Large intestine (tissue), 3 donors: ENCODE data around the gene RABEP2. TPM values are rescaled to one million over a fixed set of nuclear protein-coding genes. Genes with fewer than 3 reads are reported as not detected.
A peak's percentile ranks its signal among the peaks of the same experiment; 100 is the strongest.
"Not testable (repeated sequence)": the region's sequence is repeated elsewhere in the genome, so short reads cannot be mapped to it uniquely, and the experiment has no call there.

Source experiments
- DNase-seq, 2 donors: peaks; one replicate each; pipeline versions ENCODE4 v3.0.0 to v3.0.0-alpha.2; 2013
- H3K27ac ChIP-seq: one replicate; pipeline ENCODE4 v1.5.1; 2013; ENCODE audit warnings: low read length
- H3K27me3 ChIP-seq: 2 replicates; pipeline ENCODE4 v1.6.1; 2013; ENCODE audit warnings: low read length; ENCODE audit not compliant: control insufficient read depth, insufficient read depth
- H3K36me3 ChIP-seq: 2 replicates; pipeline ENCODE4 v1.6.1; 2013; ENCODE audit warnings: low read length; ENCODE audit not compliant: control insufficient read depth, insufficient read depth
- H3K4me1 ChIP-seq: one replicate; pipeline ENCODE4 v1.6.1; 2013; ENCODE audit warnings: low read length; ENCODE audit not compliant: control insufficient read depth, insufficient read depth
- H3K4me3 ChIP-seq: one replicate; pipeline ENCODE4 v1.5.1; 2013; ENCODE audit warnings: low read length
- H3K9me3 ChIP-seq: one replicate; pipeline ENCODE4 v1.6.1; 2013; ENCODE audit warnings: mild to moderate bottlenecking, low read depth, low read length, moderate library complexity; ENCODE audit not compliant: control insufficient read depth
- WGBS: methylation state at CpG from one replicate; pipeline ENCODE4 v1.1.5; 2013; ENCODE audit warnings: low lambda C conversion rate; ENCODE audit not compliant: insufficient coverage; 5-methylcytosine and 5-hydroxymethylcytosine counted together
- polyA plus RNA-seq: library from polyadenylated mRNA; unstranded; fragments of 120-200 nt; gene quantifications from one replicate; pipeline ENCODE4 v1.2.1, GENCODE V29; 2013

The RABEP2 gene
- polyA plus RNA-seq, 1 donor = 30.6 TPM

DNA sequence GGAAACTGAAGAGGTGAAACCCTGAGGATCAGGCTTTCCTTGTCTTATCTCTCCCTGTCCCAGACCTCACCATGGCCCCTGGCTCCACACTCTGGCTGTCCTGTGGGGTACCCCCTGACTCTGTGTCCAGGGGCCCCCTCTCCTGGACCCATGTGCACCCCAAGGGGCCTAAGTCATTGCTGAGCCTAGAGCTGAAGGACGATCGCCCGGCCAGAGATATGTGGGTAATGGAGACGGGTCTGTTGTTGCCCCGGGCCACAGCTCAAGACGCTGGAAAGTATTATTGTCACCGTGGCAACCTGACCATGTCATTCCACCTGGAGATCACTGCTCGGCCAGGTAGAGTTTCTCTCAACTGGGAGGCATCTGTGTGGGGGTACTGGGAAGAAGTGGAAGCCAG, 8.1 kb upstream of the RABEP2 start:
- H3K9me3 ChIP-seq = peaks cover 6% of the 10 kb centered on the region
- H3K4me3 ChIP-seq = no peak overlapping the region
- no peak overlapping the region for H3K27ac ChIP-seq
- H3K36me3 ChIP-seq = no peaks in the 10 kb centered on the region
- peaks cover 10% of the 10 kb centered on the region for H3K4me1 ChIP-seq
- no peak for DNase-seq
- WGBS = no CpG with 5 or more reads among the region's 8 CpGs
- no peaks in the 10 kb centered on the region for H3K27me3 ChIP-seq

DNA sequence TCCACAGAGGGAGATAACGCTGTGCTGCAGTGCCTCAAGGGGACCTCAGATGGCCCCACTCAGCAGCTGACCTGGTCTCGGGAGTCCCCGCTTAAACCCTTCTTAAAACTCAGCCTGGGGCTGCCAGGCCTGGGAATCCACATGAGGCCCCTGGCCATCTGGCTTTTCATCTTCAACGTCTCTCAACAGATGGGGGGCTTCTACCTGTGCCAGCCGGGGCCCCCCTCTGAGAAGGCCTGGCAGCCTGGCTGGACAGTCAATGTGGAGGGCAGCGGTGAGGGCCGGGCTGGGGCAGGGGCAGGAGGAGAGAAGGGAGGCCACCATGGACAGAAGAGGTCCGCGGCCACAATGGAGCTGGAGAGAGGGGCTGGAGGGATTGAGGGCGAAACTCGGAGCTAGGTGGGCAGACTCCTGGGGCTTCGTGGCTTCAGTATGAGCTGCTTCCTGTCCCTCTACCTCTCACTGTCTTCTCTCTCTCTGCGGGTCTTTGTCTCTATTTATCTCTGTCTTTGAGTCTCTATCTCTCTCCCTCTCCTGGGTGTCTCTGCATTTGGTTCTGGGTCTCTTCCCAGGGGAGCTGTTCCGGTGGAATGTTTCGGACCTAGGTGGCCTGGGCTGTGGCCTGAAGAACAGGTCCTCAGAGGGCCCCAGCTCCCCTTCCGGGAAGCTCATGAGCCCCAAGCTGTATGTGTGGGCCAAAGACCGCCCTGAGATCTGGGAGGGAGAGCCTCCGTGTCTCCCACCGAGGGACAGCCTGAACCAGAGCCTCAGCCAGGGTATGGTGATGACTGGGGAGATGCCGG, 7.5 kb upstream of the RABEP2 start:
- H3K27me3 ChIP-seq = no peaks in the 10 kb centered on the region
- H3K4me3 ChIP-seq = no peak overlapping the region
- no peak overlapping the region for H3K27ac ChIP-seq
- peaks cover 6% of the 10 kb centered on the region for H3K9me3 ChIP-seq
- no peak for DNase-seq
- no CpG with 5 or more reads among the region's 20 CpGs for WGBS
- peaks cover 10% of the 10 kb centered on the region for H3K4me1 ChIP-seq
- H3K36me3 ChIP-seq = no peaks in the 10 kb centered on the region

DNA sequence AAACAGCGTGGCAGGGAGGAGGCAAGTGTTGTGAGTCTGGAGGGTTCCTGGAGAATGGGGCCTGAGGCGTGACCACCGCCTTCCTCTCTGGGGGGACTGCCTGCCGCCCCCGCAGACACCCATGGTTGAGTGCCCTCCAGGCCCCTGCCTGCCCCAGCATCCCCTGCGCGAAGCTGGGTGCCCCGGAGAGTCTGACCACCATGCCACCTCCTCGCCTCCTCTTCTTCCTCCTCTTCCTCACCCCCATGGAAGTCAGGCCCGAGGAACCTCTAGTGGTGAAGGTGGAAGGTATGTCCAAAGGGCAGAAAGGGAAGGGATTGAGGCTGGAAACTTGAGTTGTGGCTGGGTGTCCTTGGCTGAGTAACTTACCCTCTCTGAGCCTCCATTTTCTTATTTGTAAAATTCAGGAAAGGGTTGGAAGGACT, 6.8 kb upstream of the RABEP2 start, which contains the start of gene CD19:
Gene CD19 (plus strand): TSS at position 171 of the 425 bp plus-strand sequence. CDS start 30 bp downstream, at position 201.
- no peaks in the 10 kb centered on the region for H3K36me3 ChIP-seq
- peaks cover 5% of the 10 kb centered on the region for H3K9me3 ChIP-seq
- peaks cover 8% of the 10 kb centered on the region for H3K4me1 ChIP-seq
- no peak within 1 kb of the TSS for H3K27ac ChIP-seq
- no CpG with 5 or more reads among the region's 10 CpGs for WGBS
- no peak within 1 kb of the TSS for H3K4me3 ChIP-seq
- no peak for DNase-seq
- H3K27me3 ChIP-seq = no peaks in the 10 kb centered on the region

DNA sequence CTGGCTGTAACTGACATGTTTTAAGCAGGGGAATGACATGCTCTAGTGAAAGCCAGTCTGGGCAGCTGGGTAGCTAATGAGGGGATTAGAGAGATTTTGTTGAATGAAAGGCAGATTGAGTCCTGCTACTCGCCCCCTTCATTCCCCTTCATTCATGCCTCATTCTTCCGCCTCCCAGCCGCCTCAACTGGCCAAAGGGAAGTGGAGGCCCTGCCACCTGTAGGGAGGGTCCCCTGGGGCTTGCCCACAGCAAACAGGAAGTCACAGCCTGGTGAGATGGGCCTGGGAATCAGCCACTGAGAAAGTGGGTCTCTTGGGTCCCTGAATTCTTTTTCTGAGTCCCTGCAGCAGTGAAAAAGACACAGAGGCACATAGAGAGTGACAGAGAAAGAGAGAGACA, 5.6 kb upstream of the RABEP2 start:
- Histone ChIP-seq H3K4me3 (no peak overlapping the region), H3K27me3 (no peaks in the 10 kb centered on the region), H3K9me3 (no peaks in the 10 kb centered on the region), H3K36me3 (no peaks in the 10 kb centered on the region), H3K4me1 (peaks cover 1% of the 10 kb centered on the region), H3K27ac (no peak overlapping the region)
- no peak for DNase-seq
- WGBS = no CpG with 5 or more reads among the region's 3 CpGs

DNA sequence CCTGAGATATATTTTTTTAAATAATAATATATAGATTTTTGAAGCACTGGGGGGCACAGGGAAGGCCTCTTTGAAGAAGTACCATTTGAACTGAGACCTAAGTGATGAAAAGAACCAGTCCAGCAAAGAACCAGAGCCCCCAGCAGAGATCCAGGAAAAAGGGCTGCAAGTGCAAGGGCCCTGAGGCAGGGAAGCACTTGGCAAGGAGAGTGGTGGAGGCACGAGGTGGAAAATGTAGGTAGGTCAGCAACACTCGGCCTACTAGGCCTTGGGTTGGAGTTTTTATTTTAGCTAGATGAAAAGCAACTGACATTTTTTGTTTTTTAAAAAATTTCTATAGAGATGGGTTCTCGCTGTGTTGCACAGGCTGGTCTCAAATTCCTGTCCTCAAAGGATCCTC, 5.2 kb upstream of the RABEP2 start:
- Histone ChIP-seq H3K36me3 (no peaks in the 10 kb centered on the region), H3K4me1 (no peaks in the 10 kb centered on the region), H3K27me3 (no peaks in the 10 kb centered on the region), H3K4me3 (no peak overlapping the region), H3K27ac (no peak overlapping the region), H3K9me3 (peaks cover 3% of the 10 kb centered on the region)
- WGBS = no CpG with 5 or more reads among the region's 3 CpGs
- no peak for DNase-seq

DNA sequence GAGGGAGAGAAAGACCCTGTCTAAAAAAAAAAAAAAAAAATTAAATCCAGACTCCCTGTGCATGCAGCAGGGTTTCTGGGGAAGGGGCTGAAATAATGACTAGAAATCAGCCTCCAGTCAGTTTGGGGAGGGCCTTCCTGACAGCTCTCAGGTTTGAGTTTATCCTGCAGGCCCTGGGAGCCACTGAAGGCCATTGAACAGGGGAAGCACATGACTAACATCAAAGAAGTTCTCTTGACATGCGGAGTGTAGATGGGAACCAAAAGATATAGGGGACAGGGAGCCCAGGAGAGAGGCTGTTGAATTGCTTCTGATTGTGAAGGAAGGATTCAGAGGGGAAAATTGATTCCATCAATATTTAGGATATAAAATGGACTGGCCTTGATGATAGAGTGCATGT, 2.8 kb upstream of the RABEP2 start:
- Histone ChIP-seq H3K27me3 (no peaks in the 10 kb centered on the region), H3K4me3 (no peak overlapping the region), H3K9me3 (peaks cover 3% of the 10 kb centered on the region), H3K4me1 (peaks cover 10% of the 10 kb centered on the region), H3K27ac (no peak overlapping the region), H3K36me3 (no peaks in the 10 kb centered on the region)
- WGBS = no CpG with 5 or more reads among the region's 1 CpG
- no peak for DNase-seq

DNA sequence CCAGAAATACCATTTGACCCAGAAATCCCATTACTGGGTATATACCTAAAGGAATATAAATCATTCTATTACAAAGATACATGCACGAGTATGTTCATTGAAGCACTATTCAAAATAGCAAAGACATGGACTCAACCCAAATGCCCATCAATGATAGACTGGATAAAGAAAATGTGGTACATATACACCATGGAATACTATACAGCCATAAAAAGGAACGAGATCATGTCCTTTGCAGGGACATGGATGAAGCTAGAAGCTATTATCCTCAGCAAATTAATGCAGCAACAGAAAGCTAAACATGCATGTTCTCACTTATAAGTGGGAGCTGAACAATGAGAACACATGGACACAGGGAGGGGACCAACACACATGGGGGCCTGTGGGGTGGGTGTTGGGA, 1.2 kb upstream of the RABEP2 start:
- DNase-seq, H3K27me3 ChIP-seq, H3K36me3 ChIP-seq, H3K9me3 ChIP-seq: not testable (repeated sequence)
- H3K4me3 ChIP-seq = peak overlapping the region; percentile 93
- H3K4me1 ChIP-seq = peaks cover 19% of the 10 kb centered on the region
- no CpG with 5 or more reads among the region's 2 CpGs for WGBS
- peak overlapping the region; percentile 99 for H3K27ac ChIP-seq

DNA sequence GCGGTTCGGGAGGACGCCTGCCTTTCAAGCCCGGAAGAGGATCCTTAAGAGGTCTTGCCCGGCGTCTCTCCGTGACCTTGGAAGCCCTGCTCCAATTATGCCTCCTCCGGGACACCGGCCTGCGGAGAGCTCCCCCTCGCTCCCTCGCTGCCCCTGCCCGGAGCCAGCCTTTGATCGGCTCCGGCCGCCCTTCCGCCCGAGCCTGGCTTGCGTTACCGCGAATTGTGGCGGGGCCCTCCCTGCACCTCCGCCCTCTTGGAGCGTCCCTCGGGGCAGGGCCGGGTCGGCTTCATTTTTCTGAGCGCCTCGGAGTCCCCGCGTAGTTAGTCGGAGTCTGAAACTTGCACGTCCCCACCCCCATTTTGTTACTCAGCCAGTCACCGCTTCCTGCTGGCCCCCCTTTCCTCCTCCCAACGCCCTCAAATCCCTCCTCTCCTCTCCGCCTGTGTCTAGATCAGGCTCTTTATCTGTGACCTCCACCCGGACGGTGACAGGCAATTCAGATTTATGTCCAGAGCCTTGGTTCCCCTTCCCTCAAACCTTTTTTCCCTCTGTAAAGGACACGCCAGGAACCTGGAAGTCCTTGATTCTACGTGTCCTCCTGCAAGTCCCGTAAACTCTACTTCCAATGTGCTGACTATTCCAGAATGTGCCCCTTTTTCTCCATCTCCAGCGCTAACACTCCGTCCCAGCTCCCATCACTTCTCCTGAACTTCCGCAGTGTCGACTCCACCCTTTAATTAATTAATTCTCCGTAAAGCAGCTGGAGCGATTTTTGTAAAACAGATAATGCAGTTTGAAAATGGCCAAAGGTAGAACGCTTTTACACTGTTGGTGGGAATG, 569 bp upstream of the RABEP2 start:
- WGBS = no CpG with 5 or more reads among the region's 48 CpGs

DNA sequence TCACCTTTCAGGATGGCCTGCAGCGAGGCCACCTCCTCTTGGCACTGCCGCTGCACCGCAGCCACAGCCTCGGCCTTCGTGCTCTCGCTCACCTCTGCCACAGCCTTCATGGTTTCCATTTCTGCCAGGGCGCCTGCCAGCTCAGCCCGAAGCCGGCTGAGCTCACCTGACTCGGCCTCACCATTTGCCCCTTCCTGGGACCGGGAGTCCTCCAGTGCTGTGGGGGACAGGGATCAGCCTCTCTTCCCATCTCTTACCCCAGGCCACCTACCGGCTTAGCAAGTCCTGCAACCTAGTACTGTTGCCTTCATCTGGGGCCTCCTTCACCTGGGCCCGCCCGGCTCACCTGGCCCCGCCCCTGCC, 658 bp downstream of the RABEP2 start:
- Histone ChIP-seq H3K27ac (peak overlapping the region; percentile 99), H3K4me3 (peak overlapping the region; percentile 93), H3K9me3 (peaks cover 3% of the 10 kb centered on the region), H3K4me1 (peaks cover 19% of the 10 kb centered on the region), H3K27me3 (no peaks in the 10 kb centered on the region), H3K36me3 (peaks cover 11% of the 10 kb centered on the region)
- no peak for DNase-seq
- WGBS = no CpG with 5 or more reads among the region's 15 CpGs

More for the DNA sequence above, 569 bp upstream of the RABEP2 start:
- Histone ChIP-seq H3K4me3 (peak overlapping the region; percentile 93), H3K4me1 (peaks cover 19% of the 10 kb centered on the region), H3K36me3 (peaks cover 4% of the 10 kb centered on the region), H3K27ac (peak overlapping the region; percentile 99), H3K27me3 (no peaks in the 10 kb centered on the region), H3K9me3 (peaks cover 3% of the 10 kb centered on the region)
- DNase-seq = peak; percentile 74 to 91

DNA sequence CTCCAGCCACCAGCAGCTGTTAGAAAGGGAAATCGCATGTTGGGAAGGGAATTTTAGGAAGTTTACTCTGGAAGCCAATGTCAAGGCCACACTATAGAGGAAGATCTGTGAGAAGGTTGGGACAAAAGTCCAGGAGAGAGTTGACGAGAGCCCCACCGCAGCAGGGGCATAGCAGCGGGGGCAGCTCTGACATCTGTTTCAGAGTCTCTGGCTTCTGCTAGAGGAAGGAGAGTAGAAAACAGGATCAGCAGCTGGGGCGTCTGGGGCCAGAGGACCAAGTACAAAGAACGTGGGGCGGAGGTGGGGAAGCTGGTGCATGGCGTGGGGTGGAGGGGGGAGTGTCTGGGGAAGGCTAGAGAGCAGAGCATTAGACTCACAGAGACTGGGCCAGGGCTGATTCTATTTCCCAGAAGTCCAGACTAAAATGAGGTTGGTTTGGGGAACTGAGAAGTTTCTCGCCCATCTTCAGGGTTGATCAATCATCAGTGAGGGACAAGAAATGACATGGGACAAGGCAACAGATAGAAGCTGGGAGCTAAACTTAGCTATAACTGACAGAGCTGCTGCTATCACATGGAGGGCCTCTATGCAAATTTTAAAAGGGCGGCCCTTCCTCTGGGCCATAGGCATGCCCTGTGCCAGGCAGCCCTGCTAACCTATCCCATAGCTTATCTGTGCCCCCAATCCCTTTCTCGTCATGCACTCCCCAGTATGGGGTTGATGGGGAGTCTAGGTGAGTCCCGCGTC, 1.2 kb downstream of the RABEP2 start:
- peaks cover 16% of the 10 kb centered on the region for H3K36me3 ChIP-seq
- H3K27me3 ChIP-seq = no peaks in the 10 kb centered on the region
- DNase-seq = peak; percentile 67 to 87
- no CpG with 5 or more reads among the region's 13 CpGs for WGBS
- H3K9me3 ChIP-seq = peaks cover 3% of the 10 kb centered on the region
- peak overlapping the region; percentile 93 for H3K4me3 ChIP-seq
- H3K4me1 ChIP-seq = peaks cover 19% of the 10 kb centered on the region
- H3K27ac ChIP-seq = peak overlapping the region; percentile 99
